Right ventricle myocardium inferior (tissue), 1 donor: ENCODE measurements around the gene SEPTIN1. TPM values are rescaled to one million over a fixed set of nuclear protein-coding genes. Genes with fewer than 3 reads are reported as not detected.
"Not testable (repeated sequence)": the region's sequence is repeated elsewhere in the genome, so short reads cannot be mapped to it uniquely, and the experiment has no call there.

Experiments used
- ATAC-seq: fragments of 200-7000 bp; cut with Tn5 transposase; one replicate; pipeline ENCODE4 v1.9.1; 2020; ENCODE audit warnings: mild to moderate bottlenecking, moderate library complexity
- DNase-seq: peaks from one replicate; pipeline ENCODE4 v3.0.0; 2021; ENCODE audit errors: missing footprints
- intact Hi-C: fragments of 100-400 bp; cut with DNase I; formaldehyde crosslinking; loops from one replicate; pipeline ENCODE4 v1.11.0; 2022
- total RNA-seq: library from RNA; stranded (reverse); fragmentation: NEBNext Ultra II Directional; extraction: Animal tissue kit (Norgen Biotek cat#: 25700); gene quantifications from one replicate; pipeline ENCODE4 v1.2.1, GENCODE V29; 2021
- donor health status: DM: no; HTN: yes; CAD: no; lungs with severe emphysema.

The SEPTIN1 gene
- total RNA-seq, 1 donor from 2014 or later = 1.4 TPM

DNA sequence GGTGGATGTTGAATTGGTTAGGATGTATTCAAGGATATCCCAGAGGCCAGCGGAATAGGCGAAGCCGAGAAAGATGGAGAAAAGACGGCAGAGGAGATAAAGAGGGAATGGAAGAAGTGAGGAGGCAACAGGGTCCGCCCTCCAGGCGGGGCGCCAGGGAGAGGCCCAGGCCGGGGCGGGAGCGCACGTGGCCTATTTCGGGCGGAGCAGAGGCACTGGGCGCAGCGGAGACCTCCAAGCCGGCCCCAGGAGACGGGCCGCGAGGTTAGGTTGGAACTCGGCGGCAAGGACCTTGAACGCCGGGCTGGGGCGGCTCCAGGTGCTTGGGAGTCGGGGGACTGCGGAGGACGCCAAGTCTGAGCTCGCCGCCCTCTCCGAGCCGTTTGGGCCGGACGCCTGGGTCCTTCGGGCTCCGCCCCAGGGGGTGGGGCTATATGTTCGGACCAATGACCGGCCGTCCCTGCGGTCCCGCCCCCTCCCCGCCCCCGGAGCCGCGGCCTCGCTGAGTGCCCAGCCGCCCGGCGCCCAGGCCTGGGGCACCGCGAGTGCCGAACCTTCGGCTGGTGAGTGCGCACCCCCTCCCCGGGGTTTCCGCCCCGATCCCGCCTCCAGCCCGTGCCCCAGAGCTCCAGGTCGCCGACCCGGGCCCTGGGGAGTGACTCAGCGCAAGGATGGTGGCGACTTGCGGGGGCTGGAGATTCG, 24.9 kb upstream of the SEPTIN1 start, which contains the start of gene ZNF771:
Gene ZNF771 (plus strand): TSS at position 505 of the 702 bp plus-strand sequence. CDS start 448 bp downstream, outside the sequence.
- DNase-seq (peak; percentile 97), ATAC-seq (peak; percentile 97)
- intact Hi-C loops = loop anchor here (5.0 kb wide), 1 partner anchor 310 kb away; the partner anchor contains the start of gene YPEL3

DNA sequence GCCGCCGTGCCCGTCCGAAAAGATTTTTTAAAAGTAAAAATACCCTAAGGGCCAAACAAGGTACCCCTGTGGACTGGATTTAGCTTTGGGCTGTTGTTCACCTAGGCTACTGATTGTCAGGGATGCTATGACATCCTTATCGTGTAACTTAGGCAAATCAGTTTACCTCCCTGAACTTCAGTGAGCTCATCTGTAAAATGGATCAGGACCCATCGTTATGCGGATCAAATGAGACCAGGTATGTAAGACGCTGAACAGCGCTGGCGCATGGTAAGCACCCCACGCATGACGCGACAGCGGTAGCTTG, 24.4 kb upstream of the SEPTIN1 start:
- intact Hi-C loops = loop anchor here (5.0 kb wide), 1 partner anchor 309 kb away; the partner anchor contains the start of gene YPEL3
- ATAC-seq = no peak
- DNase-seq = no peak

DNA sequence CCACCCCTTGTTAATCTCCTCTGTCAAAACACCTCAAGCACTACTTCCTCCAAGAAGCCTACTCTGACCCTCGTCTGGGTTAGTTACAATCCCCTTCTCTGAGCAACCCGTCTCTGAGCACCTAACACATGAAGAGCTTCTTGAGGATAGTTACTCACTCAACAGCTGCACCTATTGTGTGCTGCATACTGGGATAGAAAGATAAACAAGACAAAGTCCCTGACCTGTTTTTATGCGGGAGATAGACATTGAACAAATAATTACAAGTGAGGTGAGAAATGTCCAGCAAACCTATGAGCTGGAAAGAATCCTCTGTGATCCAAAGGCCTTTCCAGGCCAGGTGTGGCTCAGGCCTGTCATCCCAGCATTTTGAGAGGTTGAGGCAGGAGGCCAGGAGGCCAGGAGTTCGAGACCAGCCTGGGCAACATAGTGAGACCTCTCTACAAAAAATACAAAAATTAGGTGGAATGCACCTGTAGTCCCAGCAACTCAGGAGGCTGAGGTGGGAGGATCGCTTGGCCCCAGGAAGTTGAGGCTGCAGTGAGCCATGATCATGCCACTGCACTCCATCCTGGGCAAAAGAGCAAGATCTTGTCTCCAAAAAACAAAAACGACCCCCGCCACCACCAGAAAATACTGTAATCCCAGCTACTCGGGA, 19.5 kb upstream of the SEPTIN1 start:
- intact Hi-C loops = no loop called here
- no peak for ATAC-seq
- no peak for DNase-seq

DNA sequence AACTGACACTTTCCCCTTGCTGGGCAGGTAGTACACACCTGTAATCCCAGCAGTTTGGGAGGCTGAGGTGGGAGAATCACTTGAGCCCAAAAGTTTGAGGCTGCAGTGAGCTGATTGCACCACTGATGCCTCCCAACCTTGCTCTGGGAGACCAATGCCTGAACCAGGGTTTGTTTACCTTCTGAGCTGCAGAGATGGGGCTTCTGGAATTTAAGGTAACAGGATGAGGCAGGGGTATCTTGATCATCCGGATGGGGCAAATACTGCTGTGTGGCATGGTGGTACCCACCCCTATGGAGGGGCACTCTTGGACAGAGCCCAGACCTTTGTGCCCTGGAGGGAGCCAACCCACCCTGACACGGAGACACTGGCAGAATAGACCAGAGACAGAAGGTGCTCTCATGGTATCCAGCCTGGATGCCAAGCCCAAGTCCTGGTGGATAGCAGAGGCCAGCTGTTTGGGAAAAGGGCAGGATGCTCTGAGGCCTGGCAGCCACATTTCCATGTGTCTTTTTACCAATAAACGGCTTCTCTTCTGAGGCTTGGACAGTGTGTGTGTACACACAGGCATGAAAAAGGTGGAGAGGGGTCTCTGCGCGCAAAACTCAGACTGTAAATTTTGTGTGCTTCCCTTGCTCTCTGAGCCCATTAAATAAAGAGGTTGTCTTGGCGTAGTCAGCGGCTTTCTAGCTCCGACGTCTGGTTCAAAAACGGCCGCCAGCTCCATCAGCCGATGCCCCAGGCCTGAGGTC, 17.2 kb upstream of the SEPTIN1 start:
- intact Hi-C loops = no loop called here
- no peak for DNase-seq

DNA sequence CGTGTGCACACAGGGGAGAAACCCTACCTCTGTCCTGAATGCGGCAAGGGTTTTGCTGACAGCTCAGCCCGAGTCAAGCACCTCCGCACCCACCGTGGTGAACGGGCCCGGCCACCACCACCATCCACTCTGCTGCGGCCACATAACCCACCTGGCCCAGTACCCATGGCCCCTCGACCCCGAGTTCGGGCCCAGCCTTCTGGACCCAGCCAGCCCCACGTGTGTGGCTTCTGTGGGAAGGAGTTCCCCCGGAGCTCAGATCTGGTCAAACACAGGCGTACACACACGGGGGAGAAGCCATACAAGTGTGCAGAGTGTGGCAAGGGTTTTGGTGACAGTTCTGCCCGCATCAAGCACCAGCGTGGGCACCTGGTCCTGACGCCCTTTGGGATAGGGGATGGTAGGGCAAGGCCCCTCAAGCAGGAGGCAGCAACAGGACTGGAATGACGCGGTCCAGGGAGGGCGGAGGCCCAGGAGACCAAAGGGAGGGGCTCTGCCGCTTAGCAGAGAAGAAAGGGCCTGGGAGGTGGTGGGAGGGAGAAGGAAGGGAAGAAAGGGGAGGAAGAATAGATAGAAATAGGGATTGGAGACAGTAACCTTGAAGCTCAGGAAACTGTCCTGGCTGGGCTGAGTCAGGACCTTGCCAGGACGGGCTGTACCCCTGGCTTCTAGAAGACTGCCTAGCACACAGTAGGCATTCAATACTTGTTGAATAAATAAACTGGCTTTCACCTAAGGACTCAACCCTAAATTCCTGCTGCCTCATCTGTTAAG, 16.5 kb upstream of the SEPTIN1 start:
- DNase-seq (no peak), ATAC-seq (no peak)
- intact Hi-C loops = no loop called here

More for the DNA sequence above, 17.2 kb upstream of the SEPTIN1 start:
- no peak for ATAC-seq

DNA sequence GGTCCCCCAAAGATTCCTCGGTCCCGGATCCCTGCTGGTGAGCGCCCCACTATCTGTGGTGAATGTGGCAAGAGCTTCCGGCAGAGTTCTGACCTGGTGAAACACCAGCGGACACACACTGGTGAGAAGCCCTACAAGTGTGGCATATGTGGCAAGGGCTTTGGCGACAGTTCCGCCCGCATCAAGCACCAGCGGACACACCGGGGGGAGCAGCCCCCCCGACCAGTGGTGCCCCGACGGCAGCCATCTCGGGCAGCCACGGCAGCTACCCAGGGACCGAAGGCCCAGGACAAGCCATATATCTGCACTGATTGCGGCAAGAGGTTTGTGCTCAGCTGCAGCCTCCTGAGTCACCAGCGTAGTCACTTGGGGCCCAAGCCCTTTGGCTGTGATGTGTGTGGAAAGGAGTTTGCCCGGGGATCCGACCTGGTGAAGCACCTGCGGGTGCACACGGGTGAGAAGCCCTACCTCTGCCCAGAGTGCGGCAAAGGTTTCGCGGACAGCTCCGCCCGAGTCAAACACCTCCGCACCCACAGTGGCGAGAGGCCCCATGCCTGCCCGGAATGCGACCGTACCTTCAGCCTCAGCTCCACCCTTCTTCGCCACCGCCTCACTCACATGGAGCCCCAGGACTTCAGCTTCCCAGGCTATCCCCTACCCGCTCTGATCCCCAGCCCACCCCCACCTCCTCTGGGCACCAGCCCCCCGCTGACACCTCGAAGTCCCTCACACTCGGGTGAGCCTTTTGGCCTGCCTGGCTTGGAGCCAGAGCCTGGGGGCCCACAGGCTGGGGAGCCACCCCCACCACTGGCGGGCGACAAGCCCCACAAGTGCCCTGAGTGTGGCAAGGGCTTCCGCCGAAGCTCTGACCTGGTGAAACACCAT, 15.7 kb upstream of the SEPTIN1 start:
- intact Hi-C loops = no loop called here
- no peak for ATAC-seq
- peak; percentile 21 for DNase-seq

DNA sequence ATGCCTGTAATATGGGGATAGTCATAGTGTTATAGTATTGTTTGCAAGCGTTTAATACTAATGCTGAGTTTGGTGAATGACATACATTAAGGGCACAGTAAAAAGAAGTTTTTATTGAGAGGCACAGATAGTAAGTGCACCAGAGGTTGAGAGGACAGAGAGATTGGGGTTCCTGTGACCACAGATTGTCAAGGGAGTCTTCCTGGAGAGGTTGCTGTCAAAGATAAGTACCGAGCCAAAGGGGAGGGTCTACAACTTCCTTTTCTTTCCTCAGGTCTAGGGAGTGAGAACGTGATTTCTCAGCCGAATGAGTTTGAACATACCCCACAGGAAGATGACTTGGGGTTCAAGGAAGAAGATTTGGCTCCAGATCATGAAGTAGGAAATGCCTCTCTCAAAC, 14.7 kb upstream of the SEPTIN1 start:
- DNase-seq (no peak), ATAC-seq (no peak)
- intact Hi-C loops = no loop called here

DNA sequence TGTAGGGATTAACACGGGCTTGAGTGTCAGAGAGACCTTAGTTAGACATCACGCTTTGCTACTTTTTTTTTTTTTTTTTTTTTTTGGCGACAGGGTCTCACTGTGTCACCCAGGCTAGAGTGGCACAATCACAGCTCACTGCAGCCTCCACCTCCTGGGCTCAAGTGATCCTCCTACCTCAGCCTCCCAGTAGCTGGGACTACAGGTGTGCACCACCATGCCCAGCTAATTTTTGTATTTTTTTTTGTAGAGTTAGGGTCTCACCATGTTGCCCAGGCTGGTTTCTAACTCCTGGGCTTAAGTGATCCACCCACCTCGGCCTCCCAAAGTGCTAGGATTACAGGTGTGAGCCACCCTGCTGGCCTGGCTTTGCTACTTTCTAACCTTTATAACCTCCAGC, 14.3 kb upstream of the SEPTIN1 start:
- DNase-seq, ATAC-seq, intact Hi-C loops: not testable (repeated sequence)

DNA sequence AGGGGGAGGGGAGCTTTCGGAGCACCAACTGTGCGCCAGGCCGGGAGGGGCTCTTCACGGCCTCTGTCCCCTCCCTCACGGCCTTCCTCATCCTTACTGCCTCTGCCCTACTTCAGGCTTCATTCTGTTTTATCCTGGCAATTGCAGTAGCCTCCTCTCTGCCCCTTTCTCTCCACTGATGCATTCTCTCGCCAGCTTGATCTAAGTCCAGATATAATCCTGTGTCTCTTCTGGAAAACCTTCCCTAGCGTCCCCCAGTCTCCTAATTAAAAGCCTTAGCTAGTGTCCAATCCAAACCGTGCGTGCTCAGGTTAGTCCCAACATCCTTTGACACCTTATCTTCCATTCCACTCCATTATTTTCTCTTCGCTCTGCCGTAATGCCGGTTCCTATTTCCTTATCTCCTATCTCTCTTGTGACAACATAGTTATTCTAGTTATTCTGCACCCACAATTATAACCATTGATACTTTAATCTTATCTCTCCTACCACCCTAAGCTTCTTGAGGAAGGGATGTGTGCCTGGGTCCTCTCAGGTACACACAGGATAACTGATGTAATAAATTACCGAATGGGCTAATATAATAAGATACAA, 13.7 kb upstream of the SEPTIN1 start:
- no peak for ATAC-seq
- intact Hi-C loops = no loop called here
- no peak for DNase-seq

DNA sequence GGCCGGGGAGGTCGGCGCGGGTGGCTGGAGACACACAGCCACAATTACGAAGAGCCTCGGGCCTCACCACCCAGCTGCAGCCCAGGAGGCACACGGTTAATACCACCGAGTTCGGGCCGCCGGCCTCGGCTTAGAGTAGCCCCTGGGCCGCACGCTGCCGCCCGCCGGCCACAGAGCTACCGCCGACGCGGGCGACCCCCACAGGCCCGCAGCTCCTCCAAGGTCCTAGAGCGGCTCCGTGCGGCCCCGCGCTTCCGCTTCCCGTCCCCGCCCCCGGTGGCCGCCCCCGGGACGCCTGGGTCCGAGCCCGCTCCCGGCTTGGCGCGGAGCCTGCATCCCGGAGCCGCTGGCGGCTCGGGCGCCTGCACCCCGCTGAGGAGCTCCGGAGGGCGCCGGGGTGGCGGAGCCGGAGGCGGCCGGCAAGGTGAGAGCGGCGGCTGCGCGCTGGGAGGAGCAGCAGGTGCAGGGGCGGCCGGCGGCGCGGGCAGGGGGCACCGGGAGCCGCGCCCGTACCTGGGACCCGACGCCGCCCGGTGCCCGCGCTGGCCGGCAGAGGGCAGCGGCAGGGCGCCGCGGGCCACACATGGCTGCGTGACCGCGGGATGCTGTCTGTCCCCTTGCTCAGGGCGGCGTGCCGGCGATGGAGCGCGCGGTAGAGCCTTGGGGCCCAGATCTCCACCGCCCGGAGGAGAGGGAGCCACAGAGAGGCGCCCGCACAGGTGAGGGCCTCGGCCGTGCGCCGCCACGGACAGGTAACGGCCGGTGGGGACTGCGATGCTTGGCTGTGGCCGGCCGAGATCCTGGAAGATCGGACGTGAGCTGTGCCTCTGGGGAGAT, 13.0 kb upstream of the SEPTIN1 start, which contains the start of gene ZNF48:
Gene ZNF48 (plus strand): TSS at position 266 of the 837 bp plus-strand sequence. CDS start 375 bp downstream, at position 641.
- peak; percentile 94 for DNase-seq
- intact Hi-C loops = no loop called here
- peak; percentile 98 for ATAC-seq

DNA sequence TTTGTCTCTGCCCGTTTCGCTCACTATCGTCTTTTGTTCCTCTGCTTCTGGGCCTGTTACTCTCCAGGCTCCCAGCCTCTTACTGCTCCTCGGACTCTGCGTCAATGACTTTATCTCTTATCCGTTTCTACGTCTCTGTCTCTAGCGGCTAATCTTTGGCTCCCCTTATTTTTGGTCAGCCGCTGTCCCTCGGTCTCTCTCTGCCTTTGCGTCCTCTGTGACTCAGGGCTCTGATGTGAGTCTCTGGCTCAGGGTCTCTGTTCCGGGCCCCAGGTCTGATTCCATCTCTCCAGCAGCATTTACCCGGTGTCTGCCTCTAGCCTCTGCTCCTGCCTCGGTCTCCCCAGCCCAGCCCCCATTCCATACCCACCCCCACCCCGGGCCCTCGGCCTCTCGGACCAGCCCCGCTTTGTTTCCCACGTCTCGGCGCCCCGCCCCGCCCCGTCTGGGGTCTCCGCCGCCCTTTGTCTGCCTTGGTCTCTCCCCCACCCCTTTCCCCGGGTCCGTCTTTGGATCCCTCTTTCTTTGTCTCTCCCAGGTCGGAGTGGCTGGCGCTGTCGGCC, 12.3 kb upstream of the SEPTIN1 start:
- DNase-seq = peak; percentile 53
- peak; percentile 24 for ATAC-seq
- intact Hi-C loops = no loop called here

DNA sequence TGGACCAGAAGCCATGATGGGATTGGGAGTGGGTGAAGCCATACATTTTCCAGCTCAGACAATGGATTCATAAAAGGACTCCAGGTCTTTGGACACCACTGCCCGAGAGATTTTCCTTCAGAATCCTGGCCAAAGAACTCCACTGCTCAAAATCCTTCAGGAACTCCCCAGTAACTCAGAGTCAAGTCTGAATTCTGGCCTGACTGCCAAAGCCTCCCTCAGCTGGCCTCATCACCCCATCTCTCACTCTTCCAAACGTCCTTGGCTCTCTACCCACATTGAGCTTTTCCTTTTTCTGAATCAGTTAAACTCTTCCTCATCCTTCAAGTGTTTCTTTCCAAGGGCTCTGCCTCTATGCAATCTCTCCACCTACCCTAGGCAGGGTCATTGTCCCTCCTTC, 1.2 kb upstream of the SEPTIN1 start:
- intact Hi-C loops = no loop called here
- DNase-seq = no peak
- no peak for ATAC-seq

DNA sequence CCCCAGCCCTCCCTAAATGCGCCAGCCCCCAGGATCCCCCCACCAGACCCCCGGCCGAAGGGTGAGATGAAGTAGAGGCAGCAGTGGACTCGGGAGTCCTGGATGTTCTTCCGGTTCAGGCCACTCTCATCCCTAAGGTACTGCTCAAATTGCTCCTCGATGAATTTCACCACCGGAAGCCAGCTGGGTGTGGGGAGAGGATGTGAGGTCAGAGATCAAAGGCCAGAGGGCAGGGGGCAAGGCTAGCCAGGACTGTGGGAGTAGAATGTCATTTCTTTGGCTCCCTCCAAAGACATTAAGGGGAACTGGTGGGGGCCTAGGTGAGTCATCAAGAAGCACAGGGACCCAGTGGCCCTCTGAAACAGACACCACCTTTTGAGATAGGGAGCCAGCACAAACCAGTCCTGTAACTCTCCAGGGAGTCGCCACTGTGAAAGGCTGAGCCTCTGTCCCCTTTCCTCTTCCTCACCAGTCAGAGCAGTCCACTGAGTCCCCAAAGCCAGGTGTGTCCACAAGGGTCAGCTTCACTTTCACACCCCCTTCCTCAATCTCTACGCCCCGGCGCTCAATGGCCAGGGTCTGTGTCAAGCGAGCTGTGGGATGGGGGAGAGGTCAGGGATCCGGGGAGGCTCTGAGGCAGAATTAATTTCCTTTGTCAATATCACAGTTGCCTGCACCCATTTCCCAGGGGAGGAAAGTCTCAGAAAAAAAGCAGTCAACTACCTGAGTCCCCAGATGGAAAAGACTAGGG, 895 bp downstream of the SEPTIN1 start:
- ATAC-seq = no peak
- intact Hi-C loops = no loop called here
- peak; percentile 52 for DNase-seq

DNA sequence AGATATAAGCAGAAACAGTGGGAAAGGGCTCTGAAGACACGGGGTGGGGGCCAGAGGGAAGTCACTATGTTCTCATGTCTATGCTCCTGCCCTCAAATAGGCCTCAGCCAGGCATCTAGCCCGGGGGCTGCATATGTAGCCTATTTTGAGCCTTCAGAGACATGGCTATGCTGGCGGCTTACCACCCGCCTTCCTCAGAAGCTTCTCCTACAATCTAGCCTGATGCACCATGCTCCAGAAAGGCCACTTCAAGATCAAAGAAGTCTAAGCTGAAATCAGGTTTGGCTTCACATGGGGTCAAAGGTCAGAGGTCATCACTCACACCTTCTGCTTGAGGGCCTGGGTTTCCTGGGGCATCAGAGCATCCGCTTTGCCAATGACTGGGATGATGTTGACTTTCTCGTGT, 1.6 kb downstream of the SEPTIN1 start:
- intact Hi-C loops = no loop called here
- ATAC-seq = no peak
- peak; percentile 21 for DNase-seq

DNA sequence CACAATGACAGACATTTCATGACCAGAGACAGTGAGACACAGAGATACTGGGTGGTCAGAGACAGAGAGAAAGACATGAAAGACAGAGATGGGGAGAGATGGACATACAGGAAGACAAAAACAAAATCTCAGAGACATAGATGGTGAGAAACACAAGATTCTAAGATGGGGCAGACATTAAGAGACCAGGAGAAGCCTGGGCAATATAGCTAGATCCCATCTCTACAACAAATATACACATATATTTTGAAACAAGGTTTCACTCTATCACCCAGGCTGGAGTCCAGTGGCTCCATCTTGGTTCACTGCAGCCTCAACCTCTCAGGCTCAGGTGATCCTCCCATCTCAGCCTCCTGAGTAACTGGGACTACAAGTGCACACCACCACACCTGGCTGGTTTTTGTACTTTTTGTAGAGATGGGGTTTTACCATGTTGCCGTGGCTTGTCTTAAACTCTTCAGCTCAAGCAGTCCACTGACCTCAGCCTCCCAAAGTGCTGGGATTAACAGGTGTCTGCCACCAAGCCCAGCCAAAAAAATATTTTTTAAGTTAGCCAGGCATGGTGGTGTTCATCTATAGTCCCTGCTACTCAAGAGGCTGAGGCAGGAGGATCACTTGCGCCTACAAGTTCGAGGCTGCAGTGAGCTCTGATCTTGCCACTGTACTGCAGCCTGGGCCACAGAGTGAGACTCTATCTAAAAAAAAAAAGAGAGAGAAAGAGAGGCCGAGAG, 2.1 kb downstream of the SEPTIN1 start:
- ATAC-seq (no peak), DNase-seq (no peak)
- intact Hi-C loops = no loop called here
